ENCODE measurements around the gene SAXO1.

- TF ChIP-seq SUZ12 (IDR thresholded peaks at IDR 0.05; ENCODE audit: extremely low read depth, insufficient read depth, insufficient read length) (no peak), YY1 (IDR thresholded peaks at IDR 0.05; ENCODE audit: insufficient read depth, insufficient read length) (no peak), ZNF274 (IDR thresholded peaks at IDR 0.05; ENCODE audit: low read depth, low read length) (no peak)
Observed at GRCh38 chr9:18976221-18976708, 56.7 kb downstream of the SAXO1 start.

Data from NT2/D1 (cell line).